ENCODE results near the gene RAPGEF6.
"Not testable (repeated sequence)": the region's sequence is repeated elsewhere in the genome, so short reads cannot be mapped to it uniquely, and the experiment has no call there.

The RAPGEF6 gene, protein sequence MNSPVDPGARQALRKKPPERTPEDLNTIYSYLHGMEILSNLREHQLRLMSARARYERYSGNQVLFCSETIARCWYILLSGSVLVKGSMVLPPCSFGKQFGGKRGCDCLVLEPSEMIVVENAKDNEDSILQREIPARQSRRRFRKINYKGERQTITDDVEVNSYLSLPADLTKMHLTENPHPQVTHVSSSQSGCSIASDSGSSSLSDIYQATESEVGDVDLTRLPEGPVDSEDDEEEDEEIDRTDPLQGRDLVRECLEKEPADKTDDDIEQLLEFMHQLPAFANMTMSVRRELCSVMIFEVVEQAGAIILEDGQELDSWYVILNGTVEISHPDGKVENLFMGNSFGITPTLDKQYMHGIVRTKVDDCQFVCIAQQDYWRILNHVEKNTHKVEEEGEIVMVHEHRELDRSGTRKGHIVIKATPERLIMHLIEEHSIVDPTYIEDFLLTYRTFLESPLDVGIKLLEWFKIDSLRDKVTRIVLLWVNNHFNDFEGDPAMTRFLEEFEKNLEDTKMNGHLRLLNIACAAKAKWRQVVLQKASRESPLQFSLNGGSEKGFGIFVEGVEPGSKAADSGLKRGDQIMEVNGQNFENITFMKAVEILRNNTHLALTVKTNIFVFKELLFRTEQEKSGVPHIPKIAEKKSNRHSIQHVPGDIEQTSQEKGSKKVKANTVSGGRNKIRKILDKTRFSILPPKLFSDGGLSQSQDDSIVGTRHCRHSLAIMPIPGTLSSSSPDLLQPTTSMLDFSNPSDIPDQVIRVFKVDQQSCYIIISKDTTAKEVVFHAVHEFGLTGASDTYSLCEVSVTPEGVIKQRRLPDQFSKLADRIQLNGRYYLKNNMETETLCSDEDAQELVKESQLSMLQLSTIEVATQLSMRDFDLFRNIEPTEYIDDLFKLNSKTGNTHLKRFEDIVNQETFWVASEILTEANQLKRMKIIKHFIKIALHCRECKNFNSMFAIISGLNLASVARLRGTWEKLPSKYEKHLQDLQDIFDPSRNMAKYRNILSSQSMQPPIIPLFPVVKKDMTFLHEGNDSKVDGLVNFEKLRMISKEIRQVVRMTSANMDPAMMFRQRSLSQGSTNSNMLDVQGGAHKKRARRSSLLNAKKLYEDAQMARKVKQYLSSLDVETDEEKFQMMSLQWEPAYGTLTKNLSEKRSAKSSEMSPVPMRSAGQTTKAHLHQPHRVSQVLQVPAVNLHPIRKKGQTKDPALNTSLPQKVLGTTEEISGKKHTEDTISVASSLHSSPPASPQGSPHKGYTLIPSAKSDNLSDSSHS (N-terminal part only)

DNA sequence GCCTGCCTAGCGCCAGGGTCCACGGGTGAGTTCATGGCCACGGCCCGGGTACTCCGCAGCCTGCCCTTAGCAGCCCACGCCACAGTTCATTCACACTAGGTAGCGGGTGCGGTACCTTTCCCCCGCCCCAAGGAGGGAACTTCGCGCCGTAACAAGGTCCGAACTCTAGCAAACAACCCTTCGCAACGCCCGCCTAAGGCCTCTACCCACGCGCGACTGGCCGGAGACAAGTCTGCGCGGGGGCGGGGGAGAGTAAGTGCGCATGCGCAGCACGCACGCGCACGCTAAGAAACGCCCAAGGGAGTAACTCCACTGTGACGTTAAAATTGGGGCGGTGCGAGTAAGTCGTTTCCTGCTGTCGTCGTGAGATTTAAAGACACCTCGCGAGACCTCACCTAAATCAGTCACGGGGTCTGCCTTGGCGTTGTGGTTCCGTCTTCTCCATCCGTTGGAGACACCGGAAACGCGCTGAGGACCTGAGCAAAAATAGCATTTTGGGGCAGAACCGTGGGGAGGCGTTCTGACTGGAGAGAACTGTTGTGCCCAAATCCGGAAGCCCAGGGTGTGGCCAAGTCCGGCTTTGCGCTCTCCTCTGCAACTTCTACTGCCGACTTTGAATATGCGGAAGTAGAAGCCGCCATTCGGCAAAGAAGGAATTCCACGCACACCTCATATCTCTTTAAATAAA, at the start of gene RAPGEF6:
Gene RAPGEF6, minus strand, starts transcription at position 234 of the 688 bp plus-strand sequence. Its CDS starts 199 bp downstream, at position 35.
- DNase-seq (ENCODE audit: low spot score) = peak; percentile 98
- H3K36me3 Mint-ChIP-seq (ENCODE audit: low read depth) = peaks cover 4% of the 10 kb centered on the region
- peak within 1 kb of the TSS; percentile 98 for H3K27ac Mint-ChIP-seq
- no peaks in the 10 kb centered on the region for H3K9me3 Mint-ChIP-seq
- peaks cover 29% of the 10 kb centered on the region for H3K4me1 Mint-ChIP-seq (ENCODE audit: low read depth)
- no peaks in the 10 kb centered on the region for H3K27me3 Mint-ChIP-seq (ENCODE audit: low read depth)
- H3K4me3 Mint-ChIP-seq = peak within 1 kb of the TSS; percentile 97

DNA sequence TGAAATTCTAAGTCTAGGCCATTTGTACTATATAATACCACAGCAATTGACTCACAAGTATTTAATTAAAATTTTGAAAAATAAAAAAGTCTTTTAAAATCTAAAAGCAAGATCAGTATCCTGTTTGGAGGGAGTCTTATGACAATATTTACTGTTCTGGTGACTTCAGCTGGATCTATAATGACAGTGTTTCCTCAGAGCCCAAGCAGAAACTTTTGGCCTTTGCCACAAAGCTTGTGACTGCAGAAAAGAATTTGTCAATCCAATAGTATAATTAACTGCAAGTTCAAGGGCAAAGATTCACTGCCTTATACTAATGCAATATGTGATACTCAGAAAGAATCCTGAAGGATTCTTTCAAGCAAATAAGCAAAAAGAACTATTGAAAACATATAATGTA, 49.6 kb upstream of the RAPGEF6 start:
- Mint-ChIP-seq H3K4me3 (no peak overlapping the region), H3K27me3 (ENCODE audit: low read depth) (no peaks in the 10 kb centered on the region), H3K9me3 (no peaks in the 10 kb centered on the region), H3K4me1 (ENCODE audit: low read depth) (peaks cover 4% of the 10 kb centered on the region), H3K27ac (no peak overlapping the region), H3K36me3 (ENCODE audit: low read depth) (peaks cover 34% of the 10 kb centered on the region)
- no peak for DNase-seq (ENCODE audit: low spot score)

DNA sequence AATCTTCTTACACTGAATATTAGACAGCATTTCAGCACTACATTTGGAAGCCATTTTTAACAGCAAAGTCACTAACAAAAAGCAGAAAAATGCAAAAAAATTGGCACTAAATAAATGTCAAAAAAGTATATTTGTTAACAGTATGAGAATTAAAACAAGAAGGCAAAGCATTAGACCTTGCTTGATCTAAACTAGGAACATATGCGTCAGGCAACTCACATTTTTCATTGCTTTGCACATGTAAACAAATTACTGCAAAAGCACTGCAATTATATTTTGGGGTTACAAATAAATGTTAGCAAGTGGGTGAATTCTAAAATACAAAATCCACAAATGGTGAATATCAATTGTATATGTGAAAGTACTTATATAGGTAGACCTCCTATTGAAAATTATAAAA, 49.0 kb upstream of the RAPGEF6 start:
- no peak for DNase-seq (ENCODE audit: low spot score)
- no peak overlapping the region for H3K4me3 Mint-ChIP-seq
- peaks cover 4% of the 10 kb centered on the region for H3K4me1 Mint-ChIP-seq (ENCODE audit: low read depth)
- no peaks in the 10 kb centered on the region for H3K9me3 Mint-ChIP-seq
- H3K27ac Mint-ChIP-seq = no peak overlapping the region
- peaks cover 34% of the 10 kb centered on the region for H3K36me3 Mint-ChIP-seq (ENCODE audit: low read depth)
- H3K27me3 Mint-ChIP-seq (ENCODE audit: low read depth) = no peaks in the 10 kb centered on the region

DNA sequence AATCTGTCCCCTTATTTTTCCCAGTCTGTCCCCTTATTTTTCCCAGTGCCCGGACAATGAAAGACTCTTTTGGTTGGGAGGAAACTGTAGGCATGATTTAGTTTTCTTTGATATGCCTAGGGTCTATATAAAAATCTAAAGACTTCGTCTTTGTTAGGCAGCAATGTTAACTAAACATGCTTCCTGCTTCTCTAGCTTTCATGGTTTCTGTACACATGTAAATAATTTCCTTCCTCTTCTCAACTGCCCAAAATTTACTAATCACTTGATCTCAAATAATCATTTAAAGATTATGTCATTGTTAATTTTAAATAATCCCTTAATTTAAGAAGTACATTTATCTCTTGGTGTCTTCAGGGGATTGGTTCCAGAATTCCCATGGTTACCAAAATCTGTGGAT, 47.8 kb upstream of the RAPGEF6 start:
- Mint-ChIP-seq H3K27me3 (ENCODE audit: low read depth) (no peaks in the 10 kb centered on the region), H3K36me3 (ENCODE audit: low read depth) (peaks cover 32% of the 10 kb centered on the region), H3K9me3 (no peaks in the 10 kb centered on the region), H3K27ac (no peak overlapping the region), H3K4me1 (ENCODE audit: low read depth) (peaks cover 5% of the 10 kb centered on the region), H3K4me3 (no peak overlapping the region)
- DNase-seq (ENCODE audit: low spot score) = no peak

DNA sequence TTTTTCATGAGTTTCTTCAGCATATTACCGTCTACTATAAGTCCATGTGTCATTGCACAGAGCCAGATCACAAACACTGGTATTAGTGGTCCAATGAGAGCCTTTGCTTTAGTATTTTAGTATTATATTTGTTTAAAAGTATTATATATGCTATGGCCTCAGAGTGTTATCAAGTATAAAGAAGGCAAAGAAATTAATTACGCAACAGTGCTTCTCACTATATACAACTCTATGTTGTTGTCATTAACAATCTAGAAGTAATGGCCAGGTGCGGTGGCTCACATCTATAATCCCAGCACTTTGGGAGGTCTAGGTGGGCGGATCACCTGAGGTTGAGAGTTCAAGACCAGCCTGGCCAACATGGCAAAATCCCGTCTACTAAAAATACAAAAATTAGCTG, 47.1 kb upstream of the RAPGEF6 start:
- no peak for DNase-seq (ENCODE audit: low spot score)
- Mint-ChIP-seq H3K4me3 (no peak overlapping the region), H3K9me3 (no peaks in the 10 kb centered on the region)

DNA sequence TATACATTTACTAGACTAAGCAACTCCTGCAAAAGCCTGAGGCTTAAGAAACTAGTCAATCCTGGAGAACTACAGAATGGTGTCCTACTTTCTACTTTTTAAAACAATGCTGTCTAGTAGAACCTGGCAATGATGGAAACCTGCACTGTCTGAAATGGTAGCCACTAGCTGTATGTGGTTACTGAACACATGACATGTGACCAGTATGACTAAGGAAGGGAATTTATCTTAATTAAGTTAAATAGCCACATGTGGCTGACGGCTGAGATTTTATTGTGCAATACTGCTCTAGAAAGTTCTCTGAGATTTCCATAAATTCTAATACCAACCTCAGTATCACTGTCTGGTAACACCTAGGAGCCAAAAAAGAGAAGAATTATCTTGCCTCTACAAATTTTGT, 44.9 kb upstream of the RAPGEF6 start:
- Mint-ChIP-seq H3K27me3 (ENCODE audit: low read depth) (no peaks in the 10 kb centered on the region), H3K36me3 (ENCODE audit: low read depth) (peaks cover 46% of the 10 kb centered on the region)
- DNase-seq (ENCODE audit: low spot score) = no peak

More for the DNA sequence above, 47.1 kb upstream of the RAPGEF6 start:
- no peaks in the 10 kb centered on the region for H3K27me3 Mint-ChIP-seq (ENCODE audit: low read depth)
- peaks cover 7% of the 10 kb centered on the region for H3K4me1 Mint-ChIP-seq (ENCODE audit: low read depth)
- peaks cover 32% of the 10 kb centered on the region for H3K36me3 Mint-ChIP-seq (ENCODE audit: low read depth)
- no peak overlapping the region for H3K27ac Mint-ChIP-seq

DNA sequence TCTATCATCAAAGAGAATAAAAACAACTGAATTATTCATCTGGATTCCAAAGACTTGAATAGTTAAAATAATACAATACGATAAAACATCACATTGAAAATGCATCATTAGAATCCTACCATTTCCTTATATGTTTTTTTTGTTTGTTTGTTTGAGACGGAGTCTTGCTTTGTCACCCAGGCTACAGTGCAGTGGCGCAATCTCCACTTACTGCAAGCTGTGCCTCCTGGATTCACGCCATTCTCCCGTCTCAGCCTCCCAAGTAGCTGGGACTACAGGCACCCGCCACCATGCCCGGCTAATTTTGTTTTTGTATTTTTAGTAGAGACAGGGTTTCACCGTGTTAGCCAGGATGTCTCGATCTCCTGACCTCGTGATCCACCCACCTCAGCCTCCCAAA, 43.2 kb upstream of the RAPGEF6 start:
- not testable (repeated sequence) for H3K27me3 Mint-ChIP-seq (ENCODE audit: low read depth); H3K27ac Mint-ChIP-seq; DNase-seq (ENCODE audit: low spot score); H3K4me3 Mint-ChIP-seq; H3K9me3 Mint-ChIP-seq
- Mint-ChIP-seq H3K36me3 (ENCODE audit: low read depth) (peaks cover 58% of the 10 kb centered on the region), H3K4me1 (ENCODE audit: low read depth) (peaks cover 17% of the 10 kb centered on the region)

More for the DNA sequence above, 44.9 kb upstream of the RAPGEF6 start:
- Mint-ChIP-seq H3K27ac (no peak overlapping the region), H3K9me3 (no peaks in the 10 kb centered on the region), H3K4me3 (no peak overlapping the region), H3K4me1 (ENCODE audit: low read depth) (peaks cover 9% of the 10 kb centered on the region)

DNA sequence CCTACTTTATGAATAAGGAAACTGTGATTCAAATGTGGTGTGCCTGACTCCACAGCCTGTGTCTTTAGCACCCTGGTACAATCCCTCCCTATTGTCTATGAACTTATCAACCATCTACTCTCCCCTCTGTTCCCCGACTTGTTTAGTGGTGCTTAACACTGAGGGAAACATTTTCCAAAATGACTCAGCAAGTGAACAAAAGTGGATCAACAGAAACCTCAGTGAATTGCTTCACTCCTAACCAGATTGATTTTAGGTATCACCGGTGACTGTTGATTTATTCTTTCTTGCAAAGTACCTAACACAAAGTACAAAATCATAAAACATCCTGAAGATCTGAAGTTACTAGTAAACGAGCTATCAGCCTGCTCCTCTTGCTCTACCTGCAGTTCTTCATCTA, 42.1 kb upstream of the RAPGEF6 start:
- peaks cover 20% of the 10 kb centered on the region for H3K4me1 Mint-ChIP-seq (ENCODE audit: low read depth)
- H3K4me3 Mint-ChIP-seq = no peak overlapping the region
- peaks cover 61% of the 10 kb centered on the region for H3K36me3 Mint-ChIP-seq (ENCODE audit: low read depth)
- no peaks in the 10 kb centered on the region for H3K27me3 Mint-ChIP-seq (ENCODE audit: low read depth)
- no peaks in the 10 kb centered on the region for H3K9me3 Mint-ChIP-seq
- no peak overlapping the region for H3K27ac Mint-ChIP-seq
- DNase-seq (ENCODE audit: low spot score) = no peak

DNA sequence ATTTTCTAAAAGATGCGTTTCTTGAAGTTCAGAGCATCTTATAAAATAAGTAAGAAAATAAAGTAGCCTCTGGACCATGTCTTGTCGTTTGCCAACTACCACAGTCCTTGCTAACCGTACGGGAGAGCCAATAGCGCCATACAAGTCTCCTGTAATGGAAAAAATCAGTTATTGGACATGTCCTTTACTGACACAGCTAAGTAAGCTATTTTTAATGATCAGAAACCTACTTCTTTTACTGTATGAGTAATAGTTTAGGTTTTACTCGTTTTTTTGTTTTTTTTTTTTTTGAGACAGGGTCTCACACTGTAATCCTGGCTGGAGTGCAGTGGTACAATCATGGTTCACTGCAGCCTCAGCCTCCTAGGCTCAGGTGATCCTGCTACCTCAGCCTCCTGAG, 37.7 kb upstream of the RAPGEF6 start:
- Mint-ChIP-seq H3K27ac (peak overlapping the region; percentile 9), H3K36me3 (ENCODE audit: low read depth) (peaks cover 74% of the 10 kb centered on the region), H3K27me3 (ENCODE audit: low read depth) (no peaks in the 10 kb centered on the region), H3K9me3 (no peaks in the 10 kb centered on the region), H3K4me1 (ENCODE audit: low read depth) (peaks cover 29% of the 10 kb centered on the region), H3K4me3 (no peak overlapping the region)
- no peak for DNase-seq (ENCODE audit: low spot score)

DNA sequence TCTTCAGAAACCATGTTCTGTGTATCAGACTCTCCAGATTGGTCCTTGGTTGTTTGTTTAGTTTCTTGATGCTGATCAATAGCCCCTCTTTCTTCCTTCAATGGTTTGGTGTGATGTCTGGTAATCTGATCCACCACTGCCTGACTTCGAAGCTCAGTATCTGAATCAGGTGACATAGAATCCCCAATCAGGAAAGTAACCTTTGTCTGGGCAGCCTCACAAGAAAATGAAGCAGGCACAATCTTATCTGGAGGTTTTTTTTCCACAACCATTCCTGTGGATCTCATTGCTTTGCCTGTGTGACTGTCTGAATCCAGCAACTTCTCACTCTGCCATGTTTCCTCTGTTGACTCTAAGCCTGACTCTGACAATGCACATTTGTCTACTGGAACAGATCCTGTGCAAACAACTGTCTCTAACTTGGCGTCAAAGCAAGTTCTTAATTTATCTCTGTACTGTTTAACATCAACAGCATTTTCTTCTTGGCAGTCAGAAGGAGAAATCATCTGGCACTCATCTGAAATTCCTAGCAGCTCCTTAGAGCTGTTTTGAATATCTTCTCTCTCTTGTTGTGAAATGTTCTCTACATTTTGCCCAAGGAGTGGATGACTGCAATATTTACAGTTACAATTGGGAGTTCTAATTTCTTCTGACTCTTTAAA, 37.1 kb upstream of the RAPGEF6 start:
- no peaks in the 10 kb centered on the region for H3K27me3 Mint-ChIP-seq (ENCODE audit: low read depth)
- peaks cover 73% of the 10 kb centered on the region for H3K36me3 Mint-ChIP-seq (ENCODE audit: low read depth)
- H3K9me3 Mint-ChIP-seq = no peaks in the 10 kb centered on the region
- H3K4me3 Mint-ChIP-seq = no peak overlapping the region
- DNase-seq (ENCODE audit: low spot score) = no peak
- H3K27ac Mint-ChIP-seq = peak overlapping the region; percentile 9
- peaks cover 28% of the 10 kb centered on the region for H3K4me1 Mint-ChIP-seq (ENCODE audit: low read depth)

DNA sequence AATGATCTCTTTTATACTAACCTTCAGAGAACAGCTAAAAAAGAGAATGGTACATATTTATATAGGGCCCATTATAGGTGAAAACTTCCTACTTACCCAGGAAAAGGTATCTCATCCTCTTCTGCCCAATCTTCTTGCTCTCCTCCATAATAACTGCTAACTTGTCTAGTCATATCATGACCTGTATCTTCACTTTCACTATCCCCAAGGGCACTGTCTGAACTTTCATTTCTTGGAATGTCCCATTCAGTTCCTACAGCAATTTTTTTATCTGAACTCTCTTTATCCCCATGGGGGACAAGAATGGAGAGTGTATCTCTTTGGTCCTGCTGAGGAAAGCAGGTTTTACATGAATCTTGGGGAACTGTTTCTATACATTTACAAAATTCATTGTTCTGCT, 36.4 kb upstream of the RAPGEF6 start:
- peaks cover 70% of the 10 kb centered on the region for H3K36me3 Mint-ChIP-seq (ENCODE audit: low read depth)
- H3K27ac Mint-ChIP-seq = peak overlapping the region; percentile 0
- H3K4me3 Mint-ChIP-seq = no peak overlapping the region
- H3K4me1 Mint-ChIP-seq (ENCODE audit: low read depth) = peaks cover 28% of the 10 kb centered on the region
- no peaks in the 10 kb centered on the region for H3K27me3 Mint-ChIP-seq (ENCODE audit: low read depth)
- H3K9me3 Mint-ChIP-seq = no peaks in the 10 kb centered on the region
- no peak for DNase-seq (ENCODE audit: low spot score)

DNA sequence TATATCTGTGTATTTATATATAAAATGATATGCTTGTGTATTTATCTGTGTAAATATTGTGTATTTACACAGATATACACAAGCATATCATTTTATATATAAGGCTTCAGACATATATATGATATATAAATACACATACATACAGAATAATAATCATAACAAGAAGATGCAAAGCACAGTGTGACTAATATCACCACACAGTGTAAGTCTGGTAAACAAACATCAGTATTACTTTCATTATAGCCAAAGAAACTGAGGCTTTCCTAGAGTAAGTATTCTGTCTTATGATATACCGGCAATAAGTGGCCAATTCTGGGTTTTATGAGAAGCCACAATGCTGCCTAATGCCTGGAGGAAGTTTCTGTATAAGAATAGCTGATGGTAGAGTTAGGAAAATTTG, 29.9 kb upstream of the RAPGEF6 start:
- Mint-ChIP-seq H3K9me3 (peaks cover 12% of the 10 kb centered on the region), H3K36me3 (ENCODE audit: low read depth) (peaks cover 60% of the 10 kb centered on the region), H3K4me1 (ENCODE audit: low read depth) (no peaks in the 10 kb centered on the region), H3K27me3 (ENCODE audit: low read depth) (no peaks in the 10 kb centered on the region), H3K4me3 (no peak overlapping the region), H3K27ac (no peak overlapping the region)
- DNase-seq (ENCODE audit: low spot score) = no peak

DNA sequence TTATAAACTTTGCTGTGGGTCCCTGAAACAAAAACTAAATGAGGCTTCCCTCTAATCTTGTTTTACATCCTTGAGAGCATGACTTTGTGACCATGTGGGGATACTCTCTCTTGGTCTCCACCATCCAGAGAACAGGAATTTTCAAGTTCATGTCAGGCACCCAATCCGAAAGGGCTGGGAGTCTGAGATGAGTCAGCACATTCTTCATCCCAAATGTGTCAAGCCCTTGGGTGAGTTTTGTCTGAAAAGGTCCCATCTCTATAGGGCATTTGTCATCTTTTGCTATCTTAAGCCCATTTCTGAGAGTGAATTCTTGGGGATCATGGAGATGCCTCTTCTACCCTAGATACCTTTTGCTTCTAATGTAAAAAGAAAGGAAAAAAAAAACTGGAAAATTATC, 26.9 kb upstream of the RAPGEF6 start:
- Mint-ChIP-seq H3K4me1 (ENCODE audit: low read depth) (peaks cover 3% of the 10 kb centered on the region), H3K4me3 (no peak overlapping the region), H3K36me3 (ENCODE audit: low read depth) (peaks cover 63% of the 10 kb centered on the region)

More for the DNA sequence above, 26.9 kb upstream of the RAPGEF6 start:
- H3K27ac Mint-ChIP-seq = no peak overlapping the region
- no peaks in the 10 kb centered on the region for H3K27me3 Mint-ChIP-seq (ENCODE audit: low read depth)
- H3K9me3 Mint-ChIP-seq = peaks cover 12% of the 10 kb centered on the region
- no peak for DNase-seq (ENCODE audit: low spot score)

All from T-helper 2 cell treated with Interferon-gamma antibody and Interleukin-4, amounts not matched to agents 5 μg/mL and 100 μg/mL, for 36 hours (primary cell).